ENCODE results near the gene TMEM139.

Gene TMEM139

GRCh38 chr7:143329471-143330170 lies 44.9 kb downstream of the TMEM139 start:
- no peak for FAIRE-seq

DNA sequence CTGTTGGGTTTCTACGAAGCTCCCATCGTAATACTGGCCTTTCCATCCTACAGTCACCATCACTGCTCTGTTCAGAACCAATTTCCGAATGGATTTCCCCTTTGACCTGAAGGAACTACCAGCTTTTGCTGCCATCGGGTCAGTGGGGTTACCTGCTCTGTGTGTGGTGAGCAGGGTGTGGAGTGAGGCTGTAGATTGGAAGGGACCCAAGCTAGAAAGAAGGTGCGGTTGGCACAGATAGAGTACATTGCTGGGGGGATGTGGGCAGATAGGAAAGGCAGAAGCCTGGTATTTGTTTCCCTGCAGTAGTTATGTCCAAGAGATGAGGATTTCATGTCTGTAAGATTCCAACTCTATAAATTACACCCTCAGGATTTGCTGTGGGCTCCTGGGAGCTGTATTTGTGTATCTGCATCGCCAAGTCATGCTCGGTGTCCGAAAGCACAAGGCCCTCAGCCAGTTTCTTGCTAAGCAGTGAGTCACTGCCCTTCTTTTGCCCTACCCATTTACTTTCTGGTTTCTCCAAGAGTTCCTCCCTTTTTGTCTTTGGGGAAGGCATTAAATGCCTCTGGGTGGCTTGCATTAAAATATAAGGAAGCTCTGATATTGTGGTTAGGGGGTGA lies 46.5 kb downstream of the TMEM139 start:
- no peak for FAIRE-seq

DNA sequence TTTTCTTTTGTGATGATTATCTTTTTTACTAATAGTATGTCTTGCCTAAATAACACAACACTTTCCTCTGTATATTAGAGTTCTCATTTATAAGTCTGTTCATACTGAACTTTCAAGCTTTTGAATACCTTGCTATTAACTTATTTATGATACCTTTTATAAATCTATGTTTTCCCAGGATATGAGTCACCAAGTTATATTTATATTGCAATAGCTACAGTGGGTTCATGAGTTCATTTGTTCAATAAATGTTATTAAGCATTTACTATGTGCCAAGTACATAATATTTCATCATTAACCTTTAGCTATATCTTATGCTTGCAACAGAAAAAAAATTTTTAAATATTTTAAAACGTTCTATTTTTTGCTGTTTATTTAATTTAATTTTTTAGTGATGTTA lies 49.5 kb downstream of the TMEM139 start:
- FAIRE-seq, result no peak

GRCh38 chr7:143337216-143337615 lies 52.5 kb downstream of the TMEM139 start:
- FAIRE-seq, result no peak
